ENCODE measurements around the gene HOXA7. TPM values are rescaled to one million over a fixed set of nuclear protein-coding genes. Genes with fewer than 3 reads are reported as not detected.
A peak's percentile ranks its signal among the peaks of the same experiment; 100 is the strongest.

The HOXA7 gene
- total and polyA plus RNA-seq, 10 of the 15 experiments (the other 5 are each of a cell fraction or from before 2014, with no cell fraction given): not detected

DNA sequence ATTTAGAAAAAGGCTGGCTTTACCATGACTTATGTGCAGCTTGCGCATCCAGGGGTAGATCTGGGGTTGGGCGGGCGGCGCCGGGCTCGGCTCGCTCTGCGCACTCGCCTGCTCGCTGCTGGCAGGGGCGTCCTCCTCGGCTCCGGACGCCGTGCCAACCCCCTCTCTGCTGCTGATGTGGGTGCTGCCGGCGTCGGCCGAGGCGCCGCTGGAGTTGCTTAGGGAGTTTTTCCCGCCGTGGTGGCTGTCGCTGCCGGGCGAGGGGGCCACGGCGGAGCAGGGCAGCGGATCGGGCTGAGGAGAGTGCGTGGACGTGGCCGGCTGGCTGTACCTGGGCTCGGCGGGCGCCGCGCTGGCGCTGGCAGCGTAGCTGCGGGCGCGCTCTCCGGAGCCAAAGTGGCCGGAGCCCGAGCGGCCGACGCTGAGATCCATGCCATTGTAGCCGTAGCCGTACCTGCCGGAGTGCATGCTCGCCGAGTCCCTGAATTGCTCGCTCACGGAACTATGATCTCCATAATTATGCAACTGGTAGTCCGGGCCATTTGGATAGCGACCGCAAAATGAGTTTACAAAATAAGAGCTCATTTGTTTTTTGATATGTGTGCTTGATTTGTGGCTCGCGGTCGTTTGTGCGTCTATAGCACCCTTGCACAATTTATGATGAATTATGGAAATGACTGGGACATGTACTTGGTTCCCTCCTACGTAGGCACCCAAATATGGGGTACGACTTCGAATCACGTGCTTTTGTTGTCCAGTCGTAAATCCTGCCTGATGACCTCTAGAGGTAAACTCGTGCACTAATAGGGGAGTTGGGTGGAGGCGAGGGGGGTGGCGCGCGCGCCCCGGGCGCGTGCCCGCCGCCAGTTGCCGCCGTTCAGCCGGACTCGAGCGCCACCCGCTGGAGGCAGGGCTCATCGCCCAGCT, 13.2 kb downstream of the HOXA7 start, which contains the start of gene HOXA5:
Gene HOXA5 (minus strand): TSS at position 659 of the 927 bp plus-strand sequence. CDS start 74 bp downstream, at position 585.
- ChIA-PET RAD21 (ENCODE audit: unreplicated experiment) (no interaction called here), CTCF (no interaction called here), POLR2A (no interaction called here), SMC1A (ENCODE audit: uncharacterized antibody, unreplicated experiment) (no interaction called here)
- Histone ChIP-seq H3K36me3 (ENCODE audit: control insufficient read depth in 2 of 2, insufficient read depth in 2 of 2, low read length in 1 of 2) (no peaks in the 10 kb centered on the region), H2AFZ (ENCODE audit: control insufficient read depth, low read depth, low read length) (no peak within 1 kb of the TSS), H4K20me1 (ENCODE audit: control insufficient read depth, insufficient read depth) (no peaks in the 10 kb centered on the region), H3K79me2 (ENCODE audit: control insufficient read depth, insufficient read depth, low read length) (no peaks in the 10 kb centered on the region), H3K9me3 (replicated peaks; ENCODE audit: control insufficient read depth, insufficient read depth, low read length) (no peaks in the 10 kb centered on the region; the same call in 2 of the 3 replicates), H3K27ac (ENCODE audit: control insufficient read depth, insufficient read depth) (no peak within 1 kb of the TSS), H3K4me3 (no peak within 1 kb of the TSS), H3K4me1 (ENCODE audit: control insufficient read depth, insufficient read depth, low read length) (no peaks in the 10 kb centered on the region), H3K27me3 (replicated peaks in 1 of 2; ENCODE audit: control insufficient read depth in 2 of 2, insufficient read depth in 2 of 2, low read length in 1 of 2) (peaks cover 8 to 11% of the 10 kb centered on the region in 2 experiments; a peak in 3 of 4 replicates), H3K9ac (ENCODE audit: control insufficient read depth, insufficient read depth, low read length) (no peak within 1 kb of the TSS), H3K4me2 (ENCODE audit: control insufficient read depth, insufficient read depth) (peak within 1 kb of the TSS; percentile 59)
- no TSS peak for BruUV-seq (replicated peaks)
- intact Hi-C loops (cut with micrococcal nuclease; ENCODE audit: unreplicated experiment): no loop called here
- DNase-seq (ENCODE audit: low read depth, low spot score) (no peak), ATAC-seq (no peak), FAIRE-seq (no peak)
- 41% methylated on average over 66 of the region's 86 CpGs for WGBS (ENCODE audit: insufficient coverage, insufficient replicate concordance, low lambda C conversion rate, missing lambda C conversion rate)
- in situ Hi-C loops (cut with MboI): no loop called here
- TF ChIP-seq MEF2A (IDR thresholded peaks at IDR 0.05; ENCODE audit: insufficient read depth, low read depth, low read length) (no peak), RAD21 (IDR thresholded peaks at IDR 0.05; ENCODE audit: insufficient read depth, low read depth, low read length) (peak; percentile 45), SRF (IDR thresholded peaks at IDR 0.05; ENCODE audit: low read depth in 2 of 2, low read length in 2 of 2) (peak; percentile 40 to 68; a peak in 2 of 4 replicates), ZNF274 (IDR thresholded peaks at IDR 0.05; ENCODE audit: insufficient read depth, insufficient read length) (no peak), IKZF1 (conservative IDR thresholded peaks at IDR 0.05) (no peak), TCF12 (IDR thresholded peaks at IDR 0.05; ENCODE audit: low read depth, low read length) (no peak), SREBF2 (IDR thresholded peaks at IDR 0.05; ENCODE audit: low read length) (no peak), NFXL1 (IDR thresholded peaks at IDR 0.05; ENCODE audit: borderline replicate concordance) (no peak), CBX5 (IDR thresholded peaks at IDR 0.05; ENCODE audit: low read depth) (no peak)
- TF ChIP-seq, protein P1, sequence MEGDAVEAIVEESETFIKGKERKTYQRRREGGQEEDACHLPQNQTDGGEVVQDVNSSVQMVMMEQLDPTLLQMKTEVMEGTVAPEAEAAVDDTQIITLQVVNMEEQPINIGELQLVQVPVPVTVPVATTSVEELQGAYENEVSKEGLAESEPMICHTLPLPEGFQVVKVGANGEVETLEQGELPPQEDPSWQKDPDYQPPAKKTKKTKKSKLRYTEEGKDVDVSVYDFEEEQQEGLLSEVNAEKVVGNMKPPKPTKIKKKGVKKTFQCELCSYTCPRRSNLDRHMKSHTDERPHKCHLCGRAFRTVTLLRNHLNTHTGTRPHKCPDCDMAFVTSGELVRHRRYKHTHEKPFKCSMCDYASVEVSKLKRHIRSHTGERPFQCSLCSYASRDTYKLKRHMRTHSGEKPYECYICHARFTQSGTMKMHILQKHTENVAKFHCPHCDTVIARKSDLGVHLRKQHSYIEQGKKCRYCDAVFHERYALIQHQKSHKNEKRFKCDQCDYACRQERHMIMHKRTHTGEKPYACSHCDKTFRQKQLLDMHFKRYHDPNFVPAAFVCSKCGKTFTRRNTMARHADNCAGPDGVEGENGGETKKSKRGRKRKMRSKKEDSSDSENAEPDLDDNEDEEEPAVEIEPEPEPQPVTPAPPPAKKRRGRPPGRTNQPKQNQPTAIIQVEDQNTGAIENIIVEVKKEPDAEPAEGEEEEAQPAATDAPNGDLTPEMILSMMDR (IDR thresholded peaks at IDR 0.05 in 2 of 3, conservative IDR thresholded peaks at IDR 0.05 in 1 of 3; ENCODE audit: control insufficient read depth in 2 of 3, extremely low read depth in 1 of 3, insufficient read depth in 1 of 3, low read depth in 3 of 3, low read length in 3 of 3): 0 out of 6 replicates have a peak, but pooled peaks of 1 of the 3 experiments have one; percentile 30
- TF ChIP-seq, protein P2, sequence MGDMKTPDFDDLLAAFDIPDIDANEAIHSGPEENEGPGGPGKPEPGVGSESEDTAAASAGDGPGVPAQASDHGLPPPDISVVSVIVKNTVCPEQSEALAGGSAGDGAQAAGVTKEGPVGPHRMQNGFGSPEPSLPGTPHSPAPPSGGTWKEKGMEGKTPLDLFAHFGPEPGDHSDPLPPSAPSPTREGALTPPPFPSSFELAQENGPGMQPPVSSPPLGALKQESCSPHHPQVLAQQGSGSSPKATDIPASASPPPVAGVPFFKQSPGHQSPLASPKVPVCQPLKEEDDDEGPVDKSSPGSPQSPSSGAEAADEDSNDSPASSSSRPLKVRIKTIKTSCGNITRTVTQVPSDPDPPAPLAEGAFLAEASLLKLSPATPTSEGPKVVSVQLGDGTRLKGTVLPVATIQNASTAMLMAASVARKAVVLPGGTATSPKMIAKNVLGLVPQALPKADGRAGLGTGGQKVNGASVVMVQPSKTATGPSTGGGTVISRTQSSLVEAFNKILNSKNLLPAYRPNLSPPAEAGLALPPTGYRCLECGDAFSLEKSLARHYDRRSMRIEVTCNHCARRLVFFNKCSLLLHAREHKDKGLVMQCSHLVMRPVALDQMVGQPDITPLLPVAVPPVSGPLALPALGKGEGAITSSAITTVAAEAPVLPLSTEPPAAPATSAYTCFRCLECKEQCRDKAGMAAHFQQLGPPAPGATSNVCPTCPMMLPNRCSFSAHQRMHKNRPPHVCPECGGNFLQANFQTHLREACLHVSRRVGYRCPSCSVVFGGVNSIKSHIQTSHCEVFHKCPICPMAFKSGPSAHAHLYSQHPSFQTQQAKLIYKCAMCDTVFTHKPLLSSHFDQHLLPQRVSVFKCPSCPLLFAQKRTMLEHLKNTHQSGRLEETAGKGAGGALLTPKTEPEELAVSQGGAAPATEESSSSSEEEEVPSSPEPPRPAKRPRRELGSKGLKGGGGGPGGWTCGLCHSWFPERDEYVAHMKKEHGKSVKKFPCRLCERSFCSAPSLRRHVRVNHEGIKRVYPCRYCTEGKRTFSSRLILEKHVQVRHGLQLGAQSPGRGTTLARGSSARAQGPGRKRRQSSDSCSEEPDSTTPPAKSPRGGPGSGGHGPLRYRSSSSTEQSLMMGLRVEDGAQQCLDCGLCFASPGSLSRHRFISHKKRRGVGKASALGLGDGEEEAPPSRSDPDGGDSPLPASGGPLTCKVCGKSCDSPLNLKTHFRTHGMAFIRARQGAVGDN (IDR thresholded peaks at IDR 0.05): no peak
- TF ChIP-seq, protein P3, sequence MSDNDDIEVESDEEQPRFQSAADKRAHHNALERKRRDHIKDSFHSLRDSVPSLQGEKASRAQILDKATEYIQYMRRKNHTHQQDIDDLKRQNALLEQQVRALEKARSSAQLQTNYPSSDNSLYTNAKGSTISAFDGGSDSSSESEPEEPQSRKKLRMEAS (IDR thresholded peaks at IDR 0.05; ENCODE audit: low read depth, low read length): no peak
- TF ChIP-seq, protein P4, sequence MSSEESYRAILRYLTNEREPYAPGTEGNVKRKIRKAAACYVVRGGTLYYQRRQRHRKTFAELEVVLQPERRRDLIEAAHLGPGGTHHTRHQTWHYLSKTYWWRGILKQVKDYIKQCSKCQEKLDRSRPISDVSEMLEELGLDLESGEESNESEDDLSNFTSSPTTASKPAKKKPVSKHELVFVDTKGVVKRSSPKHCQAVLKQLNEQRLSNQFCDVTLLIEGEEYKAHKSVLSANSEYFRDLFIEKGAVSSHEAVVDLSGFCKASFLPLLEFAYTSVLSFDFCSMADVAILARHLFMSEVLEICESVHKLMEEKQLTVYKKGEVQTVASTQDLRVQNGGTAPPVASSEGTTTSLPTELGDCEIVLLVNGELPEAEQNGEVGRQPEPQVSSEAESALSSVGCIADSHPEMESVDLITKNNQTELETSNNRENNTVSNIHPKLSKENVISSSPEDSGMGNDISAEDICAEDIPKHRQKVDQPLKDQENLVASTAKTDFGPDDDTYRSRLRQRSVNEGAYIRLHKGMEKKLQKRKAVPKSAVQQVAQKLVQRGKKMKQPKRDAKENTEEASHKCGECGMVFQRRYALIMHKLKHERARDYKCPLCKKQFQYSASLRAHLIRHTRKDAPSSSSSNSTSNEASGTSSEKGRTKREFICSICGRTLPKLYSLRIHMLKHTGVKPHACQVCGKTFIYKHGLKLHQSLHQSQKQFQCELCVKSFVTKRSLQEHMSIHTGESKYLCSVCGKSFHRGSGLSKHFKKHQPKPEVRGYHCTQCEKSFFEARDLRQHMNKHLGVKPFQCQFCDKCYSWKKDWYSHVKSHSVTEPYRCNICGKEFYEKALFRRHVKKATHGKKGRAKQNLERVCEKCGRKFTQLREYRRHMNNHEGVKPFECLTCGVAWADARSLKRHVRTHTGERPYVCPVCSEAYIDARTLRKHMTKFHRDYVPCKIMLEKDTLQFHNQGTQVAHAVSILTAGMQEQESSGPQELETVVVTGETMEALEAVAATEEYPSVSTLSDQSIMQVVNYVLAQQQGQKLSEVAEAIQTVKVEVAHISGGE (CRISPR knock-in tag; IDR thresholded peaks at IDR 0.05): no peak
